Epithelial cell of esophagus (primary cell): ENCODE measurements around the gene SLC2A10.

ENCODE experiments used
- DNase-seq: peaks from one replicate; pipeline ENCODE4 v3.0.0; 2010; ENCODE audit warnings: low read depth
- H3K4me3 ChIP-seq: 2 replicates; pipeline ENCODE4 v1.5.1; 2011; ENCODE audit warnings: mild to moderate bottlenecking, low read length, control low read depth
- CTCF ChIP-seq: IDR thresholded peaks from 2 replicates; pipeline ENCODE4 v1.5.1; 2011; ENCODE audit warnings: low read depth, mild to moderate bottlenecking, low read length, control low read depth, inconsistent platforms; ENCODE audit not compliant: insufficient read depth; ENCODE audit errors: missing control alignments

SLC2A10 gene

GRCh38 chr20:46731770-46732169 lies 22.3 kb downstream of the SLC2A10 start:
- TF ChIP-seq CTCF: no peak
- H3K4me3 ChIP-seq: no peak overlapping the region
- DNase-seq: no peak

GRCh38 chr20:46735436-46735835 lies 26.0 kb downstream of the SLC2A10 start:
- TF ChIP-seq CTCF: no peak
- no peak overlapping the region for H3K4me3 ChIP-seq
- DNase-seq: no peak

GRCh38 chr20:46739431-46740213 lies 30.2 kb downstream of the SLC2A10 start:
- peak; percentile 93 for DNase-seq
- no peak overlapping the region for H3K4me3 ChIP-seq
- no peak for TF ChIP-seq CTCF

- TF ChIP-seq CTCF: no peak
- H3K4me3 ChIP-seq: no peak overlapping the region
These were observed 30.8 kb downstream of the SLC2A10 start for GRCh38 chr20:46740214-46740609.

GRCh38 chr20:46741924-46742668 lies 32.6 kb downstream of the SLC2A10 start:
- TF ChIP-seq CTCF: no peak
- no peak for DNase-seq
- no peak overlapping the region for H3K4me3 ChIP-seq

More at GRCh38 chr20:46740214-46740609, 30.8 kb downstream of the SLC2A10 start:
- no peak for DNase-seq

- TF ChIP-seq CTCF: no peak
- no peak for DNase-seq
- H3K4me3 ChIP-seq: no peak overlapping the region
These were observed 33.2 kb downstream of the SLC2A10 start for GRCh38 chr20:46742669-46743045.
